HuH-7 (cell line): ENCODE data around the gene KSR2.
"Not testable (repeated sequence)": the region's sequence is repeated elsewhere in the genome, so short reads cannot be mapped to it uniquely, and the experiment has no call there.

Source experiments
- DNase-seq: peaks from one replicate; pipeline ENCODE4 v3.0.0; 2011; ENCODE audit warnings: low spot score

The KSR2 gene

GRCh38 chr12:117967512-117967911, 1.3 kb downstream of the KSR2 start:
- no peak for DNase-seq

GRCh38 chr12:117967043-117967442, 1.7 kb downstream of the KSR2 start:
- no peak for DNase-seq

- no peak for DNase-seq
Observed at GRCh38 chr12:117966511-117966910, 2.3 kb downstream of the KSR2 start.

- no peak for DNase-seq
Observed at GRCh38 chr12:117963836-117964235, 5.0 kb downstream of the KSR2 start.

- DNase-seq: no peak
Observed at GRCh38 chr12:117936722-117937484, 31.9 kb downstream of the KSR2 start.

- no peak for DNase-seq
Observed at GRCh38 chr12:117933545-117933944, 35.2 kb downstream of the KSR2 start.

- DNase-seq: no peak
Observed at GRCh38 chr12:117926391-117926899, 42.3 kb downstream of the KSR2 start.

GRCh38 chr12:117921929-117922777, 46.6 kb downstream of the KSR2 start:
- DNase-seq: no peak

GRCh38 chr12:117919479-117919878, 49.3 kb downstream of the KSR2 start:
- DNase-seq: no peak

- DNase-seq: no peak
Observed at GRCh38 chr12:117914686-117915085, 54.1 kb downstream of the KSR2 start.

GRCh38 chr12:117912756-117913155, 56.0 kb downstream of the KSR2 start:
- no peak for DNase-seq

- DNase-seq: no peak
Observed at GRCh38 chr12:117908411-117908810, 60.4 kb downstream of the KSR2 start.

- DNase-seq: no peak
Observed at GRCh38 chr12:117907108-117907689, 61.6 kb downstream of the KSR2 start.

GRCh38 chr12:117904051-117904450, 64.7 kb downstream of the KSR2 start:
- no peak for DNase-seq

GRCh38 chr12:117903110-117903840, 65.5 kb downstream of the KSR2 start:
- no peak for DNase-seq

- DNase-seq: no peak
Observed at GRCh38 chr12:117901631-117902030, 67.2 kb downstream of the KSR2 start.

- DNase-seq: no peak
Observed at GRCh38 chr12:117900561-117900960, 68.2 kb downstream of the KSR2 start.

GRCh38 chr12:117897372-117898161, 71.2 kb downstream of the KSR2 start:
- DNase-seq: no peak

GRCh38 chr12:117896009-117896408, 72.8 kb downstream of the KSR2 start:
- no peak for DNase-seq

- DNase-seq: no peak
Observed at GRCh38 chr12:117892441-117892840, 76.3 kb downstream of the KSR2 start.

- not testable (repeated sequence) for DNase-seq
Observed at GRCh38 chr12:117891265-117891664, 77.5 kb downstream of the KSR2 start.
